ENCODE results near the gene XXYLT1. TPM values are rescaled to one million over a fixed set of nuclear protein-coding genes. Genes with fewer than 3 reads are reported as not detected.

The XXYLT1 gene
- total RNA-seq, 1 experiment from 2014 or later = 29.2 TPM

- DNase-seq = peak; percentile 87
- CTCF ChIA-PET = interaction anchor here (0.5 to 1.6 kb wide), 5 partner anchors 9 to 361 kb away, joined by 3 to 4 read pairs (median 3); partner anchors contain the start of gene LSG1
- Mint-ChIP-seq H3K4me1 (ENCODE audit: low read depth, unreplicated experiment) (peaks cover 54% of the 10 kb centered on the region), H3K27ac (ENCODE audit: unreplicated experiment) (peak overlapping the region; percentile 77), H3K9me3 (ENCODE audit: low read depth, unreplicated experiment) (no peaks in the 10 kb centered on the region), H3K27me3 (ENCODE audit: unreplicated experiment) (no peaks in the 10 kb centered on the region), H3K4me3 (ENCODE audit: low read depth, unreplicated experiment) (peak overlapping the region; percentile 24), H3K36me3 (ENCODE audit: insufficient read depth, unreplicated experiment) (no peaks in the 10 kb centered on the region)
- intact Hi-C loops (cut with micrococcal nuclease; ENCODE audit: unreplicated experiment) = no loop called here
- no peak for TF ChIP-seq CTCF (IDR thresholded peaks at IDR 0.05; ENCODE audit: unreplicated experiment)
- BruUV-seq (replicated peaks) = no TSS peak
Measured at GRCh38 chr3:195033531-195034091, 237.3 kb downstream of the XXYLT1 start.

DNA sequence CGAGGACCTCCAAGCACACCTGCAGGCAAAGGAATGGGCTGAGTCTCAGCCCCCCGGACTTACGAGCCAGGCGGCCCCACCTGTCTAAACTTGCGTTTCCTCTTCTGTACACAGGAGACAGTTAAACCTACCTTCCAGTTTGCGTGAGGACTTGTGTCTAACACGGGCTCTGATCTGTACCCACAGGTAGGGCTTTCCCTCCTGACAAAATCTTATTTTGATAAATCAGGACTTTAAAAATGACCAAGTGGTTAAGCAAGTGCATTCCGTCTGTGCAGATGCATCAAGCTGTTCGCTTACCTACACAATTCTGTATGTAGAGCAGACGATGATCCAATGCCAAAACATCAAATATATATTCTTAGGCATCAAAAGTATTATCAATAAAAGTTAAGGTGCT lies 238.0 kb downstream of the XXYLT1 start:
- DNase-seq = no peak
- BruUV-seq (replicated peaks) = no TSS peak
- H3K4me1 Mint-ChIP-seq (ENCODE audit: low read depth, unreplicated experiment) = peaks cover 54% of the 10 kb centered on the region
- H3K4me3 Mint-ChIP-seq (ENCODE audit: low read depth, unreplicated experiment) = peak overlapping the region; percentile 24
- CTCF ChIA-PET = interaction anchor here (1.1 to 1.6 kb wide), 3 partner anchors 10 to 361 kb away, joined by 3 to 4 read pairs (median 4); partner anchors contain the start of gene LSG1
- H3K27ac Mint-ChIP-seq (ENCODE audit: unreplicated experiment) = peak overlapping the region; percentile 77
- intact Hi-C loops (cut with micrococcal nuclease; ENCODE audit: unreplicated experiment) = no loop called here
- no peaks in the 10 kb centered on the region for H3K36me3 Mint-ChIP-seq (ENCODE audit: insufficient read depth, unreplicated experiment)
- no peaks in the 10 kb centered on the region for H3K9me3 Mint-ChIP-seq (ENCODE audit: low read depth, unreplicated experiment)
- TF ChIP-seq CTCF (IDR thresholded peaks at IDR 0.05; ENCODE audit: unreplicated experiment) = no peak
- no peaks in the 10 kb centered on the region for H3K27me3 Mint-ChIP-seq (ENCODE audit: unreplicated experiment)

DNA sequence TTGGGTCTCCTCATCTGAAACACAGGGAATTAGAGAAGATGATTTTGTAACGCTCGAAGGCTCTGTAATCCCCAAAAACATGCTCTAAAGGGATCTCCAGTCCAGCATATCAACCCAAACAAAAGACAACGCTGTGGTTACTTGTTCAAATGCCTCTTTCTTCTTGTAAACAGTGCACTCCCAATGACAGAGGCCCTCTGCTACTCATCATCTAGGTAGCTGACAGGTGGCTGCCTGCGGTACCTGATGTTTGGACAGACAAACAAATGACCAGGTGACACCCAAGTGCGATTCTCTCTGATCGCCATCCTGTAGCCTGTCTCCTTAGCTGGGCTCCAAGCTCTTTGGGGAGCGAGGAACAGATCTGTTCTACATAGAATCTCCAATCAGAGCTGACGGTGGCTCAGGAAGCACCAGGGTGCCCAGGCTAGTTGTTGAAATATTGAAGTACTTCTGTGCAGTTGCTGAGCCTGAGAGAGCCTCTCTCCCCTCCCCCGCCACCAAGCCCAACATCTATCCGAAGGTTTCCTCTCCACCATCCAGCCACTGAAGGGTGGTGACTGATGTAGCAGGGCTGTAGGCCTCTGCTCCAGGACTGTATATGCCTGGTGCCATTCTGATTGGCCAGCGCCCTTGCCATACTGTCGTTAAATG lies 238.7 kb downstream of the XXYLT1 start:
- CTCF ChIA-PET = interaction anchor here (0.6 to 1.7 kb wide), 5 partner anchors 30 to 350 kb away, joined by 3 to 9 read pairs (median 4); no protein-coding TSS in a partner anchor
- DNase-seq = no peak
- no peaks in the 10 kb centered on the region for H3K27me3 Mint-ChIP-seq (ENCODE audit: unreplicated experiment)
- TF ChIP-seq CTCF (IDR thresholded peaks at IDR 0.05; ENCODE audit: unreplicated experiment) = no peak
- intact Hi-C loops (cut with micrococcal nuclease; ENCODE audit: unreplicated experiment) = no loop called here
- H3K9me3 Mint-ChIP-seq (ENCODE audit: low read depth, unreplicated experiment) = no peaks in the 10 kb centered on the region
- BruUV-seq (replicated peaks) = no TSS peak
- no peak overlapping the region for H3K4me3 Mint-ChIP-seq (ENCODE audit: low read depth, unreplicated experiment)
- peak overlapping the region; percentile 77 for H3K27ac Mint-ChIP-seq (ENCODE audit: unreplicated experiment)
- peaks cover 54% of the 10 kb centered on the region for H3K4me1 Mint-ChIP-seq (ENCODE audit: low read depth, unreplicated experiment)
- no peaks in the 10 kb centered on the region for H3K36me3 Mint-ChIP-seq (ENCODE audit: insufficient read depth, unreplicated experiment)

DNA sequence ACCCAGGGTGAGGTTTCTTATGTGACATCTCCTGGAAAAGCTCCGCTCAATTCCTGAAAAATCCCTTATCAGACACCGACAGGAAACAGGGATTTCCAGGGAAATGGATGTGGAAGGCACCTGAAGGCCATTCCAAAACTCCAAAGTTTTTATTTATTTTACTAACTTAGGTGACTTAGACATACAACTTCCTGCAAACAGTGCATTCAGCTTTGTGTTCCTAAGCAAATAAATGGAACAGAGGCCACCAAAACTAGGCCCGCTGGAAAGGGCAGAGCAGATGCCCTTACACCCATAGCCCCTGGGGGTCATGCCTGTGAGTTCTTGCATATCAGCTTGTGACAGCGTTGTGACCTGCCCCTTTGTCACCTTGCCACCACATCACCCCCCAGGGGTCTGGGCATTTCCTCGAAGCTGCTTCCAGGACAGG lies 239.4 kb downstream of the XXYLT1 start:
- Mint-ChIP-seq H3K27me3 (ENCODE audit: unreplicated experiment) (no peaks in the 10 kb centered on the region), H3K27ac (ENCODE audit: unreplicated experiment) (no peak overlapping the region), H3K9me3 (ENCODE audit: low read depth, unreplicated experiment) (no peaks in the 10 kb centered on the region), H3K4me1 (ENCODE audit: low read depth, unreplicated experiment) (peaks cover 54% of the 10 kb centered on the region), H3K4me3 (ENCODE audit: low read depth, unreplicated experiment) (no peak overlapping the region), H3K36me3 (ENCODE audit: insufficient read depth, unreplicated experiment) (no peaks in the 10 kb centered on the region)
- CTCF ChIA-PET = interaction anchor here (0.5 to 1.7 kb wide), 12 partner anchors 8 to 349 kb away, joined by 3 to 9 read pairs (median 4); no protein-coding TSS in a partner anchor
- DNase-seq = no peak
- TF ChIP-seq CTCF (IDR thresholded peaks at IDR 0.05; ENCODE audit: unreplicated experiment) = no peak
- BruUV-seq (replicated peaks) = no TSS peak
- intact Hi-C loops (cut with micrococcal nuclease; ENCODE audit: unreplicated experiment) = no loop called here
